K562 (cell line): ENCODE data around the gene NQO2. TPM values are rescaled to one million over a fixed set of nuclear protein-coding genes. Genes with fewer than 3 reads are reported as not detected.
A peak's percentile ranks its signal among the peaks of the same experiment; 100 is the strongest.

Experiments used
- ATAC-seq: fragments of 200-7000 bp; cut with Tn5 transposase; 3 replicates; pipeline ENCODE4 v1.9.1; 2020; ENCODE audit warnings: moderate library complexity
- BruUV-seq: library from RNA; stranded (reverse); fragments of 400-500 nt; replicated peaks from 2 replicates; lab custom pipeline; 2021; lab: Mats Ljungman, UMichigan
- CTCF ChIA-PET: fragments of 300-600 bp; formaldehyde crosslinking; extraction: SDS; loops from one replicate; lab custom pipeline; 2021; ENCODE audit warnings: low intra/inter-chr PET ratio; lab: Yijun Ruan, JAX
- POLR2A ChIA-PET: fragments of 300-600, 350-650 bp; sonication (Branson Sonifier 250); formaldehyde crosslinking; extraction: SDS; loops from one replicate; lab custom pipeline; 2021; ENCODE audit warnings: antibody characterized with exemption, inconsistent platforms; lab: Yijun Ruan, JAX
- DNase-seq, 4 experiments: peaks; one replicate each; pipeline versions ENCODE4 v3.0.0 to v3.0.0-alpha.2; 2011 to 2018; ENCODE audit warnings: low spot score in 3 of 4, mixed read lengths in 3 of 4; ENCODE audit errors: extremely low read depth in 1 of 4
- FAIRE-seq: peaks from 2 replicates; lab custom pipeline; 2011; peaks lifted over from hg19 to GRCh38; lab: Jason Lieb, UNC
- H2AFZ ChIP-seq: 2 replicates; pipeline ENCODE4 v1.6.0; 2011; ENCODE audit warnings: low read depth, low read length, control low read depth, inconsistent platforms
- H3K27ac ChIP-seq: fragments of 200-600 bp; 3 replicates; pipeline ENCODE4 v1.8.0; 2011; ENCODE audit warnings: low read depth, mild to moderate bottlenecking, control low read depth, inconsistent platforms, low read length, moderate library complexity, mixed read lengths; ENCODE audit errors: extremely low read depth
- H3K27me3 ChIP-seq, 2 experiments: fragments of 300-600 bp in 1 of 2; 2 replicates in 1 of 2; 3 replicates in 1 of 2; pipeline versions ENCODE4 v1.6.0 to v1.8.0; 2011; ENCODE audit warnings: inconsistent platforms in 2 of 2, low read length in 2 of 2, mild to moderate bottlenecking in 1 of 2, mixed read lengths in 1 of 2, moderate library complexity in 1 of 2; ENCODE audit not compliant: control insufficient read depth in 2 of 2, insufficient read depth in 2 of 2
- H3K36me3 ChIP-seq: fragments of 300-600 bp; 3 replicates; pipeline ENCODE4 v1.8.0; 2011; ENCODE audit warnings: mild to moderate bottlenecking, low read length, inconsistent platforms; ENCODE audit not compliant: control insufficient read depth, insufficient read depth
- H3K4me1 ChIP-seq, 2 experiments: fragments of 200-600 bp in 1 of 2; replicated peaks in 1 of 2; 2 replicates in 1 of 2; 3 replicates in 1 of 2; pipeline versions ENCODE4 v1.5.1 to v1.8.0; 2011; ENCODE audit warnings: inconsistent platforms in 2 of 2, low read length in 2 of 2, mild to moderate bottlenecking in 1 of 2, mixed read lengths in 1 of 2, moderate library complexity in 1 of 2; ENCODE audit not compliant: control insufficient read depth in 2 of 2, insufficient read depth in 2 of 2
- H3K4me2 ChIP-seq: 2 replicates; pipeline ENCODE4 v1.6.1; 2011; ENCODE audit warnings: low read length, control low read depth, inconsistent platforms, mixed read lengths; ENCODE audit not compliant: insufficient read depth
- H3K4me3 ChIP-seq: fragments of 200-600 bp; sonication (generic), shearing (Covaris generic); 2 replicates; pipeline ENCODE4 v1.5.1; 2016; ENCODE audit warnings: control low read depth, inconsistent platforms
- H3K79me2 ChIP-seq: fragments of 200-600 bp; 3 replicates; pipeline ENCODE4 v1.8.0; 2011; ENCODE audit warnings: low read length, inconsistent platforms; ENCODE audit not compliant: control insufficient read depth, insufficient read depth
- H3K9ac ChIP-seq, 2 experiments: 2 replicates each; pipeline versions ENCODE4 v1.6.0 to v1.6.1; 2011; ENCODE audit warnings: low read depth in 2 of 2, low read length in 2 of 2, control low read depth in 1 of 2, inconsistent platforms in 1 of 2, mild to moderate bottlenecking in 1 of 2, mixed read lengths in 1 of 2; ENCODE audit not compliant: insufficient read depth in 1 of 2
- H3K9me1 ChIP-seq: one replicate; pipeline ENCODE4 v1.6.0; 2011; ENCODE audit warnings: inconsistent platforms, mild to moderate bottlenecking, low read length, moderate library complexity; ENCODE audit not compliant: control insufficient read depth, insufficient read depth
- H3K9me3 ChIP-seq: replicated peaks from 2 replicates; pipeline ENCODE4 v1.5.1; 2011; ENCODE audit warnings: low read depth, low read length, inconsistent platforms; ENCODE audit not compliant: control insufficient read depth, insufficient read depth
- H4K20me1 ChIP-seq: replicated peaks from 2 replicates; pipeline ENCODE4 v1.6.1; 2011; ENCODE audit warnings: low read length, inconsistent platforms, mixed read lengths; ENCODE audit not compliant: control insufficient read depth, insufficient read depth
- ARID2 ChIP-seq: fragments of 450-650 bp; IDR thresholded peaks from 2 replicates; pipeline ENCODE4 v1.6.1; 2017; ENCODE audit warnings: antibody characterized with exemption, mild to moderate bottlenecking
- DMBX1 ChIP-seq: fragments of 250-450 bp; sonication (Bioruptor Pico); IDR thresholded peaks from 2 replicates; pipeline ENCODE4 v1.8.0; 2022; ENCODE audit warnings: inconsistent platforms, mild to moderate bottlenecking, moderate library complexity, borderline replicate concordance
- POLR2B ChIP-seq: fragments of 450-650 bp; IDR thresholded peaks from 2 replicates; pipeline ENCODE4 v1.6.1; 2018; ENCODE audit warnings: low read depth; ENCODE audit not compliant: partially characterized antibody
- TCF7L2 ChIP-seq: fragments of 150-350 bp; IDR thresholded peaks from 2 replicates; pipeline ENCODE4 v1.6.1; 2016; ENCODE audit warnings: low read depth, mild to moderate bottlenecking, low read length, moderate library complexity
- ZNF23 ChIP-seq: fragments of 250-450 bp; sonication (Bioruptor Pico); IDR thresholded peaks from 2 replicates; pipeline ENCODE4 v1.4.0; 2020; ENCODE audit warnings: mild to moderate bottlenecking
- WGBS: fragments of 100-300 bp; shearing (Covaris generic); methylation state at CpG from one replicate; pipeline ENCODE4 v1.1.6; 2016; ENCODE audit warnings: low coverage, mixed read lengths; ENCODE audit not compliant: insufficient coverage; ENCODE audit errors: missing lambda C conversion rate; 5-methylcytosine and 5-hydroxymethylcytosine counted together
- in situ Hi-C: fragments of 300-500 bp; cut with MboI; formaldehyde crosslinking; loops from 4 replicates; pipeline ENCODE4 v1.15.0; 2018; ENCODE audit warnings: inconsistent platforms, mixed read lengths
- intact Hi-C: fragments of 100-400 bp; cut with micrococcal nuclease; formaldehyde crosslinking; loops from 2 replicates; pipeline ENCODE4 v1.14.2; 2022
- polyA plus RNA-seq, 8 experiments: library from polyadenylated mRNA; depleted of rRNA in 4 of 8; stranded (reverse) in 5 of 8; unstranded in 3 of 8; fragments of >200 nt; fragmentation: Nextera tagmentation in 2 of 8; fragmentation: Illumina TruSeq in 1 of 8; extraction: Ambion mirVana in 2 of 8; extraction: Trizol in 1 of 8; gene quantifications; 2 replicates each; pipeline versions ENCODE4 v1.2.1 to v1.2.3, GENCODE V29; 2011 to 2014; ENCODE audit warnings: inconsistent platforms in 1 of 8, missing spikeins in 1 of 8
- total RNA-seq, 7 experiments: library from RNA; depleted of rRNA in 6 of 7; stranded (reverse); fragments of >200 nt in 6 of 7; fragmentation: Illumina TruSeq in 2 of 7; extraction: Trizol in 2 of 7; gene quantifications; 2 replicates each; pipeline versions ENCODE4 v1.2.1 to v1.2.3, GENCODE V29; 2011 to 2021; ENCODE audit warnings: low replicate concordance in 1 of 7
- TF ChIP-seq, protein P1 (sequence below): fragments of 250-450 bp; sonication (Bioruptor Pico); IDR thresholded peaks from 2 replicates; pipeline ENCODE4 v1.8.0; 2022; ENCODE audit warnings: moderate library complexity, mild to moderate bottlenecking, inconsistent platforms
- TF ChIP-seq, protein P2 (sequence below): sonication (generic); formaldehyde crosslinking; IDR thresholded peaks from 2 replicates; pipeline ENCODE4 v1.8.1; 2023; ENCODE audit warnings: mild to moderate bottlenecking, missing genetic modification reagents
- TF ChIP-seq, protein P3 (sequence below): sonication (generic); formaldehyde crosslinking; IDR thresholded peaks from 2 replicates; pipeline ENCODE4 v1.8.0; 2022; ENCODE audit warnings: mild to moderate bottlenecking, missing genetic modification reagents, borderline replicate concordance

Gene NQO2
- total and polyA plus RNA-seq, 9 of the 15 experiments (the other 6 are each of a cell fraction or from before 2014, with no cell fraction given), result 54.6 to 214 (median 116) TPM

DNA sequence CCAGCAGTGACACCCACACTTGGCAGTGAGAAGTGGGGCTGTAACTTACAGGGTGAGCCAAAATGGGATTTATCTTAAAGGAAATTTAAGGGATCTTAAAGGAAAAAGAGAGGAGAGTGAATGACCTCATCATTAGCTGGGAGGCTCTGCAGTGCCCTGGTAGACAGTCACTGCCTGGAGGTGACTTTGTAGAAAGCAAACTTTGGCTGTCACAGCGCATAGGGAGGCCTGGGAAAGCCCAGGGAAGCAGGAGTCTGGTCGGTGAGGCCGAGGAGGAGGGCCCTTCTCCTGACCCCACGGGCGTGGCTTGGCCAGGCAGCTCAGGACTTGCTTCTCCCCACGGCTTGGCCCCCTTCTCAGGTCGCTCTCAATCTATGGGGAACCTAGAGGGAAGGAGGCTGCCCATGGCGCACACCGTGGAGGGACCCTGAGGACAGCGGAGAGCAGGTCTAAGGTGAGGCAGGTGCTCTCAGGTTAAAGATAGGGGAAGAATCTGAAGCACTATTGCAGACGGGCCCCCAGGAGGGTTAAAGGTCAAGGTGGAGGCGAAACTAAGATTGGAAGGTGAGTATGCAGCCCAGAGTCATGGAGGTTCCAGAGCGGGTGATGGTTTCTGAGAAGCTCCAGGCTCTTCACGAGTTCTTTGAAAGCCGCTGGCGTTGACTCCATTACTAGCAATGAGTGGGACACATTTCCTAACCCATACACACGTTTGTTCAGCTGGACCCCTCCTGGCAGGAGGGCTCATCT, 53.0 kb downstream of the NQO2 start:
- ChIA-PET CTCF (interaction anchor here (0.8 to 2.4 kb wide), 3 partner anchors 10 to 52 kb away, joined by 3 to 5 read pairs (median 3); no protein-coding TSS in a partner anchor), POLR2A (interaction anchor here (0.6 to 2.8 kb wide), 14 partner anchors 11 to 261 kb away, joined by 3 to 24 read pairs (median 8); no protein-coding TSS in a partner anchor)
- no TSS peak for BruUV-seq
- peak overlapping the region; percentile 94 for H2AFZ ChIP-seq
- peak overlapping the region; percentile 80 for H3K27ac ChIP-seq
- H3K4me2 ChIP-seq, result peak overlapping the region; percentile 84
- peak overlapping the region; percentile 74 to 96 for H3K9ac ChIP-seq
- ATAC-seq (peak; percentile 1; the same call in 2 of the 3 replicates), DNase-seq (peak in 3 of 4 experiments; percentile 41 to 53 (median 45)), FAIRE-seq (no peak)
- H3K27me3 ChIP-seq, result no peaks in the 10 kb centered on the region
- H3K36me3 ChIP-seq, result no peaks in the 10 kb centered on the region
- 25% methylated on average over 17 of the region's 17 CpGs for WGBS
- intact Hi-C loops (loop anchor here (1.0 to 5.0 kb wide), 3 partner anchors 29 to 120 kb away; no protein-coding TSS in a partner anchor), in situ Hi-C loops (loop anchor here (5.0 to 10.0 kb wide), 3 partner anchors 50 to 268 kb away; partner anchors contain the start of gene SERPINB1)
- H3K4me1 ChIP-seq, result peaks cover 33 to 35% of the 10 kb centered on the region in 2 experiments
- H3K4me3 ChIP-seq, result peak overlapping the region; percentile 66
- no peaks in the 10 kb centered on the region for H4K20me1 ChIP-seq
- no peaks in the 10 kb centered on the region for H3K9me3 ChIP-seq
- peaks cover 8% of the 10 kb centered on the region; the same call in 2 of the 3 replicates for H3K79me2 ChIP-seq
- no peaks in the 10 kb centered on the region for H3K9me1 ChIP-seq
- TF ChIP-seq, protein P1, sequence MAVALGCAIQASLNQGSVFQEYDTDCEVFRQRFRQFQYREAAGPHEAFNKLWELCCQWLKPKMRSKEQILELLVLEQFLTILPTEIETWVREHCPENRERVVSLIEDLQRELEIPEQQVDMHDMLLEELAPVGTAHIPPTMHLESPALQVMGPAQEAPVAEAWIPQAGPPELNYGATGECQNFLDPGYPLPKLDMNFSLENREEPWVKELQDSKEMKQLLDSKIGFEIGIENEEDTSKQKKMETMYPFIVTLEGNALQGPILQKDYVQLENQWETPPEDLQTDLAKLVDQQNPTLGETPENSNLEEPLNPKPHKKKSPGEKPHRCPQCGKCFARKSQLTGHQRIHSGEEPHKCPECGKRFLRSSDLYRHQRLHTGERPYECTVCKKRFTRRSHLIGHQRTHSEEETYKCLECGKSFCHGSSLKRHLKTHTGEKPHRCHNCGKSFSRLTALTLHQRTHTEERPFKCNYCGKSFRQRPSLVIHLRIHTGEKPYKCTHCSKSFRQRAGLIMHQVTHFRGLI (CRISPR knock-in tag), result no peak
- TF ChIP-seq TCF7L2 (no peak), DMBX1 (CRISPR knock-in tag) (no peak), ZNF23 (CRISPR knock-in tag) (no peak), ARID2 (no peak), POLR2B (no peak)
- TF ChIP-seq, protein P2, sequence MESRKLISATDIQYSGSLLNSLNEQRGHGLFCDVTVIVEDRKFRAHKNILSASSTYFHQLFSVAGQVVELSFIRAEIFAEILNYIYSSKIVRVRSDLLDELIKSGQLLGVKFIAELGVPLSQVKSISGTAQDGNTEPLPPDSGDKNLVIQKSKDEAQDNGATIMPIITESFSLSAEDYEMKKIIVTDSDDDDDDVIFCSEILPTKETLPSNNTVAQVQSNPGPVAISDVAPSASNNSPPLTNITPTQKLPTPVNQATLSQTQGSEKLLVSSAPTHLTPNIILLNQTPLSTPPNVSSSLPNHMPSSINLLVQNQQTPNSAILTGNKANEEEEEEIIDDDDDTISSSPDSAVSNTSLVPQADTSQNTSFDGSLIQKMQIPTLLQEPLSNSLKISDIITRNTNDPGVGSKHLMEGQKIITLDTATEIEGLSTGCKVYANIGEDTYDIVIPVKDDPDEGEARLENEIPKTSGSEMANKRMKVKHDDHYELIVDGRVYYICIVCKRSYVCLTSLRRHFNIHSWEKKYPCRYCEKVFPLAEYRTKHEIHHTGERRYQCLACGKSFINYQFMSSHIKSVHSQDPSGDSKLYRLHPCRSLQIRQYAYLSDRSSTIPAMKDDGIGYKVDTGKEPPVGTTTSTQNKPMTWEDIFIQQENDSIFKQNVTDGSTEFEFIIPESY (CRISPR knock-in tag), result peak; percentile 15; the same call in 1 of the 2 replicates
- TF ChIP-seq, protein P3, sequence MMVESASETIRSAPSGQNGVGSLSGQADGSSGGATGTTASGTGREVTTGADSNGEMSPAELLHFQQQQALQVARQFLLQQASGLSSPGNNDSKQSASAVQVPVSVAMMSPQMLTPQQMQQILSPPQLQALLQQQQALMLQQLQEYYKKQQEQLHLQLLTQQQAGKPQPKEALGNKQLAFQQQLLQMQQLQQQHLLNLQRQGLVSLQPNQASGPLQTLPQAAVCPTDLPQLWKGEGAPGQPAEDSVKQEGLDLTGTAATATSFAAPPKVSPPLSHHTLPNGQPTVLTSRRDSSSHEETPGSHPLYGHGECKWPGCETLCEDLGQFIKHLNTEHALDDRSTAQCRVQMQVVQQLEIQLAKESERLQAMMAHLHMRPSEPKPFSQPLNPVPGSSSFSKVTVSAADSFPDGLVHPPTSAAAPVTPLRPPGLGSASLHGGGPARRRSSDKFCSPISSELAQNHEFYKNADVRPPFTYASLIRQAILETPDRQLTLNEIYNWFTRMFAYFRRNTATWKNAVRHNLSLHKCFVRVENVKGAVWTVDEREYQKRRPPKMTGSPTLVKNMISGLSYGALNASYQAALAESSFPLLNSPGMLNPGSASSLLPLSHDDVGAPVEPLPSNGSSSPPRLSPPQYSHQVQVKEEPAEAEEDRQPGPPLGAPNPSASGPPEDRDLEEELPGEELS (CRISPR knock-in tag), result 0 out of 2 replicates have a peak, but pooled peaks have one; percentile 25
